C4-2B (cell line): ENCODE data around the gene TNS1.

ENCODE experiments used
- H3K27ac ChIP-seq: fragments of 450-650 bp; 2 replicates; pipeline ENCODE4 v1.5.1; 2017
- ZFX ChIP-seq: fragments of 450-650 bp; IDR thresholded peaks from 2 replicates; pipeline ENCODE4 v1.6.1; 2017
- TF ChIP-seq, protein P1 (sequence below): fragments of 450-650 bp; conservative IDR thresholded peaks from 2 replicates; pipeline ENCODE4 v1.5.1; 2017; ENCODE audit warnings: mild to moderate bottlenecking

The TNS1 gene

DNA sequence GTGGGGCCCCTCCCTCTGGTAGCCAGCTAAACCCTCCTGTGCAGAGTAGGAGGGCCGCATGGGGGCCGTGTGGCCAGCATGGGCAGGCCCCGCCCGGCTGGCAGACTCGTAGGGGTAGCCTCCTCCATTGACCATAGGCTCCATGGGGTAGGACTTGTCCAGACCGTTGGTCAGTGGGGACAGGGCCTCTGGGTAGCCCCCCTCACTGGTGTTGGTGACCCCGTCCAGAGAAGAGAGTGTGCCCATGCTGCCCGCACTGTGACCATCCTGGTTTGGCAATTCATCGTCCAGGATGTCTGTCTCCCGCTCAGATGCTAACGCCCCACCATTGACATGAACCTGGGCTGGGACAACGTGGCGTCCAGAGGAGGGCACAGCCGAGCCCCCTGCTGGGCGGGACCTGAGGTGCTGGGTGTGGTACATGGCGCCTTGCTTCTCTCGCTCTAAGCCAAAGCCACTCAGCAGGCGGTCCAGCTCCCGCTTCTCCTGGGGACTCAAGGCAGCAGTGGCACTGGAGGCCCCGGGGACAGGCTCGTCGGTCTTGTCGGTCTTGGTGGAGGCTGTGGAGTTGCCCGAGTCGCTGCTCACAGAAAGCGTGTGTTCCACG is 154.3 kb downstream of the TNS1 start:
- TF ChIP-seq, protein P1, sequence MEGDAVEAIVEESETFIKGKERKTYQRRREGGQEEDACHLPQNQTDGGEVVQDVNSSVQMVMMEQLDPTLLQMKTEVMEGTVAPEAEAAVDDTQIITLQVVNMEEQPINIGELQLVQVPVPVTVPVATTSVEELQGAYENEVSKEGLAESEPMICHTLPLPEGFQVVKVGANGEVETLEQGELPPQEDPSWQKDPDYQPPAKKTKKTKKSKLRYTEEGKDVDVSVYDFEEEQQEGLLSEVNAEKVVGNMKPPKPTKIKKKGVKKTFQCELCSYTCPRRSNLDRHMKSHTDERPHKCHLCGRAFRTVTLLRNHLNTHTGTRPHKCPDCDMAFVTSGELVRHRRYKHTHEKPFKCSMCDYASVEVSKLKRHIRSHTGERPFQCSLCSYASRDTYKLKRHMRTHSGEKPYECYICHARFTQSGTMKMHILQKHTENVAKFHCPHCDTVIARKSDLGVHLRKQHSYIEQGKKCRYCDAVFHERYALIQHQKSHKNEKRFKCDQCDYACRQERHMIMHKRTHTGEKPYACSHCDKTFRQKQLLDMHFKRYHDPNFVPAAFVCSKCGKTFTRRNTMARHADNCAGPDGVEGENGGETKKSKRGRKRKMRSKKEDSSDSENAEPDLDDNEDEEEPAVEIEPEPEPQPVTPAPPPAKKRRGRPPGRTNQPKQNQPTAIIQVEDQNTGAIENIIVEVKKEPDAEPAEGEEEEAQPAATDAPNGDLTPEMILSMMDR: no peak
- TF ChIP-seq ZFX: no peak
- H3K27ac ChIP-seq: no peak overlapping the region

- H3K27ac ChIP-seq: no peak overlapping the region
- TF ChIP-seq, protein P1: no peak
- no peak for TF ChIP-seq ZFX
Measured at GRCh38 chr2:217847552-217848350, 155.0 kb downstream of the TNS1 start.

GRCh38 chr2:217847115-217847514 is 155.7 kb downstream of the TNS1 start:
- H3K27ac ChIP-seq: no peak overlapping the region
- TF ChIP-seq, protein P1: no peak

GRCh38 chr2:217846321-217846743 is 156.5 kb downstream of the TNS1 start:
- no peak for TF ChIP-seq ZFX
- TF ChIP-seq, protein P1: no peak
- no peak overlapping the region for H3K27ac ChIP-seq

GRCh38 chr2:217845301-217845700 is 157.5 kb downstream of the TNS1 start:
- TF ChIP-seq ZFX: no peak
- TF ChIP-seq, protein P1: no peak
- no peak overlapping the region for H3K27ac ChIP-seq

DNA sequence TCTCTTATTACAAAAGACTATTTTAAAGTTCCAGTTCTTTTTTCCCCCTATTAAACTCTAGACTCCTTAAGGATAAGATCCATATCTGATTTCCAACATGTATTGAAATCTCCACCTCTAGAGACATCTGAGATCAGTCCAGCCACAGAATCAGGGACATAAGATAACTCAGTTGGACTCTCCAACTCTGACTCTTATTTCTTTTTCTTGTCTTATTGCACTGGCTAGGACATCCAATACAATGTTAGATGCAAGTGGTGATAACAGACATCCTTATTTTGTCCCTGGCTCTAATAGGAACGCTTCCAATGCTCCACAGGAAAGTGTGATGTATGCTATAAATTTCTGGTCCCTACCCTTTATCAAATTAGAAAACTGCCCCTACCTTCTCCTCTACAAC is 158.1 kb downstream of the TNS1 start:
- TF ChIP-seq, protein P1: no peak
- TF ChIP-seq ZFX: no peak
- H3K27ac ChIP-seq: no peak overlapping the region

- TF ChIP-seq, protein P1: no peak
- no peak for TF ChIP-seq ZFX
- no peak overlapping the region for H3K27ac ChIP-seq
Measured at GRCh38 chr2:217843324-217843723, 159.5 kb downstream of the TNS1 start.
